Activated CD8-positive, alpha-beta memory T cell treated with anti-CD3 and anti-CD28 coated beads, Interleukin-2, amount 50 U/mL, for 48 hours (primary cell): ENCODE results near the gene TMEM259.
A peak's percentile ranks its signal among the peaks of the same experiment; 100 is the strongest.

ENCODE experiments used
- DNase-seq: peaks from one replicate; pipeline ENCODE4 v3.0.0-alpha.2; 2020

TMEM259 gene

DNA sequence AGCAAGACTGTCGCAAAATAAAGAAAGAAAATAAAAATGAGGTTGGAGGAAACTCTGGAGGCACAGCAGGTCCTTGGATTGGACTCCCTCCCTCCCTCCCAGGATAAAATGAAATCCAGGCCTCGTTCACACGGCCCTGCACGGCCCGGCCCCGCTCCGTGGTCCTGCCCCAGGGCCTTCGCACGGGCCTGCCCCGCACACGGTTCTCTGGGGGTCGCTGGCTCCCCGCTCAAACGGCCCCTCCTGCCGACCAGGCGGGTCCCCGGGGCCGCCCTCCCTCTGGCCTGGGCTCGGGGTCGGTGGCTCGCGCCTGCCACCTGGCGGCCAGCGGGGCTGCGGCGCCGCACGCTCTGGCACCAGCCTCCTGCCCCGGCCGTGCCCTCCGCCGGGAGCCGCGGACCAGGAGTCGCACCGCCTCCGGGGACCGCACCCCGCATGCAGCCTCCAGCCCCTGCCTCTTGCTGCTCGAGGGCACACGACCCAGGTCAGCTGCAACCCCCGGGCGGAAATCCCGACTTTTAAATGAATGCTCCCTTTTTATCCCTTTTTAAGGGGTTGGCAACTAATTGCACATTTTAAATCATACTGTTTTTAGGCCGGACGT, 38.3 kb downstream of the TMEM259 start:
- peak; percentile 94 for DNase-seq

DNA sequence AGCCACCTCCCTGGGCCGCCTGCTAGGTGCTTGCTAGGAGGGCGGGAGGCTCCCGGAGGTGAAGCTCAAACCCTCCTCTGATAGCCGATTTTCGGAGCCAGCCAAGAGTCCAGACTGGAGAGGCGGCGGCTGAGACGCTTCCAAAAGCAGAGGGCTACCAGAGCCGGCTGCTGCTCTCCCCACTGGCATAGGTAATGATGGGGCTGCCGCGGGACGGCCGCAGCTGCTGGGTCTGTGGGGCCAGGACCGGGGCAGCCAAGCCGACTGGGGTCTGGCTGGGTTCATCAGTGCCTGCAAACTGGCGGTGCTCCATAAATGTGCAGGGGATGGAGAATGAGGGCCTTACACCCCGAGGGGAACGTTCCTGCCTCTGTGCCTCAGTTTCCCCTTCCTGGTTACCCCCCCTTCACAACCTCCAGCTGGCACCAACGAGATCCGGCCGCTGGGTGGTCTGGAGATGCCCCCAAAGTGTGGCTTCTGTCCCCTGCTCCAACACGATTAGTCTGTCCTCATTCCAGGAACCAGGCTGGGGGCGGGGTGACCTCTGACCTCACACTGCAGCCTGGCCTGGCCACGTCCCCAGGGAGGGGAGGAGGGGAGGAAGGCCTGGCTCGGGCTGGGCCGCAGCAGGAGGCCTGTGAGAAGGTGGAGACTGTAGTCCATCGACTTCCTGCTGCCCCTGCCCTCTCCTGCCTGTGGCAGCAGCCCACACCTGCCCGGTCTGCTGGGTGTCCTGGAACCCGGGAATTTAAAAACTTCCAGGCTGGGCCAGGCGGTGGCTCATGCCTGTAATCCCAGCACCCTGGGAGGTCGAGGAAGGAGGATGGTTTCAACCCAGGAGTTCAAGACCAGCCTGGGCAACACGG, 40.6 kb downstream of the TMEM259 start:
- no peak for DNase-seq

DNA sequence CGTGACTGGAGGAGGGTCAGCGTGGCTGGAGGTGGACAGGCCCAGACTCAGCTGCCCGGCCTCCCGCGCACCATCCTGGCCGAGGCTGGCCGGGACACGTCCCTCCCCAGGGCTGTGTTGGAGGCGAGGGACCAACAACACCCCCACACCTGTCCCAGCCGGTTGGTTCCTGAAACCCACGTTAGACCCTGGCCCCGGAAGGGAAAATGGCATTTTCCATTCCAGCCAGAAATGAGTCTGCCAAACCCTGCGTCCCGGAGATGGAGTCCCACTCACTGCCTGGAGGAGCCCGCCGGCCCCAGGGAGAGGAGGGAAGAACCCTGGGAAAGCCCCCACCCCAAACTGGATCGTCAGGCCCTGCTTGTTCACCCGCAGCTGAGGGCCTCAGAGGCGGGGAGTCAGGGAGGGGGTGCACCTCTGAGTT, 41.6 kb downstream of the TMEM259 start:
- DNase-seq, result no peak

DNA sequence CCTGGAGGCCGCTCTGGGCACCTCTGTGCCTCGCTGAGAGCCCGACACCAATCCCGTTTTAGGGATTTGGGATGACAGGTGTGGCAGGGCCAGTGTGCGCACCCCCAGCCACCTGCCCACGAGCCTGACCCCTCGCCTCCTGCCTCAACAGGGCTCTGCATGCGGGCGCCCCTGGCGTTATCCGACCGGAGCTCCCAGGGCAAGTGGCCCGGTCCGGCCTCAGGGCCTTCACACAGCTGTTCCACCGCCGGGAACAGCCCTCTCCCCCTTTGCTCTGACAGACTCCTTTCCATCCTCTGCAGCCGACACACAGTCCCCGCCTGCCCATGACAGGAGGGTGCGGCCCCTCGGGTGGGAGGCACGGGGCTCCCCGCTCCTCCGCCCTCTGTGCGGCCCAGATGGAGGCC, 43.9 kb downstream of the TMEM259 start:
- no peak for DNase-seq

DNA sequence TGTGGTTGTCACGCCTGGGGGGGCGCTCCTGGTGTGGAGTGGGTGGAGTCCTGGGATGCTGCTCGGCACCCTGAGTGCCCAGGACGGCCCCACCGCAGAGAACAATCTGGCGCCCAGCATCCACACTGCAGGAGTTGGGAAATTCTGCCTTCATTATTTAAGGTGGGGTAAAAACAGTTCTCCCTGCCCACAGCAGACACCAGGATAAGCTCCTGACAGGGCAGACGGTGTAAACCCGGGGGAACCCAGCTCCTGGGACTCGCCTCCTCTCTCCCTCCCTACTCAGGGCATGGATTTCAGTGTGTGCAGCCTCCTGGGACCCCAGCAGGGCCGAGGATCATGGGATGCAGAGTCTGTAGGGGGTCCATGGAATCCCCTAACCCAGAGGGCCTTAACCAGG, 44.4 kb downstream of the TMEM259 start:
- DNase-seq, result no peak

DNA sequence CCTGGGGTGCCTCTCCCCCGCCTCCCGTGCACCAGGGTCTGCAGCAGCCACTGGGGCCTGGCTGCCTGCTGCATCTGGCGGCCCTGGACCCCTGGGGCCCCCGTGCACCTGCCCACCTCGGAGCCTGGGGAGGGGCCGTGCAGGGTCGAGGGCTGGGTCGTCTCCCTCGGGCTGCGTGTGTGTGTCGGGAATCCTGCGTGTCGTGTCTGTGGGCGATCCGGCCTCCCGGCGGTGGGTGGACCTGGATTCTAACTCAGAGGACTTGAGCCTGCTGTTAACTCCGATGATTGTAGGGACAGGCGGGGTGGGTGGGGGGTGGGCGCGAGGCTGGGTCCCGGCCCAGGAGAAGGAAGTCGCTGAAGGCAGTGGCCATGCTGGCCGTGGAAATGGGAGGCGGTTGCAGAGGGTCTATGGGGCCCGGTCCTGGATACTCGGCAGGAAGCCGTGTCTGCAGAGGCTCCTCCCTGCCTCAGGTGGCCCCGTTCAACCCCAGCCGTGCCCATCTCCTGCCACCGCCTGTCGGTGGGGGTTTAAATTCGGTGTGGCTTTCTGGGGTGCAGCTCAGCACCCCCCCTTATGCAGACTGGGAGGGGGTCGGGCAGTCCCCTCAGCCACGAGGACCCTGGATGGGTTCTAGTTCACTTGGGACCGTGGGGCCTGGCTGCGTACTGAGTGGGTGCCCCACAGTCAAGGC, 46.2 kb downstream of the TMEM259 start:
- no peak for DNase-seq

DNA sequence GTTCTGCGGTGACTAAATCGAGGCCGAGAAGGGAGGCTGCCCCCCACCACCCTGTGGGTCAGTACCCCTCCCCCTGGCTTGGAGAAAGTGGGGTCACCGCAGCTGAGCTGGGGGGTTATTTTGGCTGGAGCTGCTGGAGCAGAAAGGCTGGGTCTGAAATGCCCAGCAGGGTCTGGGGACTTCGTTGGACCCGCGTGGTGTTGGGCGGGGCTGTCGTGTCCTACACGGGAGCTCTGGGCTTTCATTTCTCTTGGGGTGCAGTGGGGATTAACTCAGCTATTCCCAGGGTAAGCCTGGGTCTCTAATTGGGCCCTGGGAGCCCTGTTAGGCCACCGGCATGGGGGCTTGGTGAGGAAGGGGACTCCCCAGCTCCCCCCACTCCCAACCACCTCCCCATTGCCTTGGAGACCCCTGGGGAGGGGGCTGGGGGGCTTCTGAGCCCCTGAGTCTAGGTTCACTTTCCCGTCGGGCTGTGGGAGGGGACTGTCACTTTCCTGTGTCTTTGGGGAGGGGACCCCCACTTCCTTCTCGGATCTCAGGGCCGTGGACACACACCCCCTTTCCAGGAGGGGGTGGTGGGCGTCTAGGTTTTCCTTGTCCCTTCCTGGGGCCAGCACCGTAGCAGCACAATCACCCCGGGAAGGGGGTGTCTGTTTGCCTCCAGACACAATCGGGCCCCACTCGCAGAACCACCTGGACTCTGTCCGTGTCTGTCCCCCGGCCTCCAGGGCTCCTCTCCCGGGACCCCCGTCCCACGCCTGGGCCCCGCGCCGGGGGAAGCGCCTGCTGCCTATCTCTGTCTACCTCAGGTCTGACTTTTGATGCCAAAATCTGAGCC, 47.0 kb downstream of the TMEM259 start:
- no peak for DNase-seq

DNA sequence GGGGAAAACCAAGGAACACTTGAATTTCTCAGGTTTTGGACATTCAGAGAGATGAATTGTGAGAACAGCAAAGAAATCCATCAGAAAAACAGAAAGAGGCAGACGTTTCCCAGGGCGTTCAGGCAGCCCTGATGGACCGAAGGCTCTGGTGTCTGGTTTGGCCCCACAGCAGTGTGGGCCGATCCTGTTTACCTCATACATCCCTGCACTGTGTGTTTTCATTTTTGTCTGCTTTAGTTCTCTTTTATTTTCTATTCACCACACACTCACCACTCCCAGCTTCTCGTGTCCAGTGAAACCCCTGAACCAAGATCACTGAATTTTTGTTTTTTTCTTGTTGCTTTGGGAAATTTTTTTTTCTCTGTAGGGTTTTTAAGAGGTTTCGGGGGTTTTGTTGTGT, 48.6 kb downstream of the TMEM259 start:
- DNase-seq, result no peak

DNA sequence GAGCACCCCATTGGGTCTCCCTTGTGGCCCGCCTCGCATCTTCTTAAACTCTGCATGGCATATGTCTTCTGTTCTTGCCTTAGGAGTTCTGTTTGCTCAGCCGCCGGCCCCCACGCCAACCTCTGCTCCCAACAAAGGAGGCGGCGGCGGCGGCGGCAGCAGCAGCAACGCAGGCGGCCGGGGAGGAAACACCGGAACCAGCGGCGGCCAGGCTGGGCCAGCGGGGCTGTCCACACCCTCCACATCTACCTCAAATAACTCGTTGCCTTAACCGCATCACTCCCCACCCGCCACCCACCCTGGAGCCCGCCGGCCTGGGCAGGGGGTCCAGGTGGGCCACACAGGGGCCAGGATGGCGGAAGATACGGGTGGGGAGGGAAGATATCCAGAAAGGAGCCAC, 49.1 kb downstream of the TMEM259 start:
- no peak for DNase-seq

DNA sequence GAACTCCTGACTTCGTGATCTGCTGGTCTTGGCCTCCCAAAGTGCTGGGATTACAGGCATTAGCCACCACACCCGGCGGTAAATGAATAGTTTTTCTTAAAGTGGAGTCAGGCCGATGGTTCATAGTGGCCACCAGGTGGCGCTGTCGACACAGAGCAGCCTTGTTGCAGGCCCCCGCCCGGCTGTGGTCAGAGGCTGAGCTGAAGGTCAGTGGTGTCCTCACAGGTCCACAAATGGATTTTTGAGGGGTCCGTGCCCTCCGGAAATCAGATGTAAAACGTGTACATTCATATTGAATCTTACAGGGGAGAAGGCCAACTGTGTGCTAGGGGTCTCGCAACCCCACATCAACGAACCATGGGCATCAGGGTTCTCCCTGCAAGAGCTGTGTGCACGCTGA, 50.2 kb downstream of the TMEM259 start:
- peak; percentile 68 for DNase-seq

DNA sequence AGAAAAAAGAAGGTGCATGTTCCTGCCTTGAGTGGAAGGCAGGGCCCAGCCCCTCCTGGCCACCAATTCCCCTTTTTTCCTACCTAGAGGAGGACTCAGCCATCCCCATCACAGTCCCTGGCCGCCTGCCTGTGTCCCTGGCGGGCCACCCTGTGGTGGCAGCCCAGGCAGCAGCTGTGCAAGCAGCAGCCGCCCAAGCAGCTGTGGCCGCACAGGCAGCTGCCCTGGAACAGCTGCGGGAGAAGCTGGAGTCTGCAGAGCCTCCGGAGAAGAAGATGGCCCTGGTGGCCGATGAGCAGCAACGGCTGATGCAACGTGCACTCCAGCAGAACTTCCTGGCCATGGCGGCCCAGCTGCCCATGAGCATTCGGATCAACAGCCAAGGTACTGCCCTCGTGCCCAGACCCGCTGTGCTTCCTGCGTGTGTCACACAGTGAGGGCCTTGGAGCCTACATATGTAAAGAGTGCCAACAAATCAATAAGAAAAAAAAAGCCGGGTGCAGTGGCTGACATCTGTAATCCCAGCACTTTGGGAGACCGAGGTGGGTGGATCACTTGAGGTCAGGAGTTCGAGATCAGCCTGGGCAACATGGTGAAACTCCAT, 54.3 kb downstream of the TMEM259 start:
- no peak for DNase-seq

DNA sequence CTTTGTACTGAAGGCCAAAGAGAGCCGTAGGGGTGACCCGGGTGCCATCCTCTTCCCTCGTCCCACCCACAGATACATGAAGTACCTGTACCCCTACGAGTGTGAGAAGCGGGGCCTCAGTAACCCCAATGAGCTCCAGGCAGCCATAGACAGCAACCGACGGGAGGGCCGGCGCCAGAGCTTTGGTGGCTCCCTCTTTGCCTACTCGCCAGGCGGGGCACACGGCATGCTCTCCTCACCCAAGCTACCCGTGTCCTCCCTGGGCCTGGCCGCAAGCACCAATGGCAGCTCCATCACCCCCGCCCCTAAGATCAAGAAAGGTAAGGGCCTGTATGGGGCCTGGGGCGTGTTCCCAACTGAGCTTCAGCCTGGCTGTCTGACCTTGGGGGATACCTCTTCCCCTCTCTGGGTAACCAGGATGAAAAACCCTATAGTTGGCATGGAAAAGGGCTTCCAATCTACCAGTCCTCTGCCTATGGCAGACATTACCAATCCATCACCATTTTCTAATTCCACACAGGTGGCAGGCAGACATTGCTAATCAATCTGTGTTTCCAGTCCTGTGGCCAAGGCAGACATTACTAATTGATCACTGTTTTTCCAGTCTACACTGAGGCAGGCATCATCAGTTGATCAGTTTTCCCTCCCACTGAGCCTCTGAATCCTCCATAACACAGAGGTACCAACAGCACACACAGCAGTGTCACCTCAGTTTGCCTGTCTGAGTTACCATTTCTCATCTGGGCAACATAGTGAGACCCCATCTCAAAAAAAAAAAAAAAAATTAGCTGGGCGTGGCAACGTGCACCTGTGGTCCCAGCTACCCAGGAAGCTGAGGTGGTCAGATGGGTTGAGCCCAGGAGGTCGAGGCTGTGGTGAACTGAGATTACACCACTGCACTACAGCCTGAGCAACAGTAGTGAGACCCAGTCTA, 55.9 kb downstream of the TMEM259 start:
- no peak for DNase-seq

DNA sequence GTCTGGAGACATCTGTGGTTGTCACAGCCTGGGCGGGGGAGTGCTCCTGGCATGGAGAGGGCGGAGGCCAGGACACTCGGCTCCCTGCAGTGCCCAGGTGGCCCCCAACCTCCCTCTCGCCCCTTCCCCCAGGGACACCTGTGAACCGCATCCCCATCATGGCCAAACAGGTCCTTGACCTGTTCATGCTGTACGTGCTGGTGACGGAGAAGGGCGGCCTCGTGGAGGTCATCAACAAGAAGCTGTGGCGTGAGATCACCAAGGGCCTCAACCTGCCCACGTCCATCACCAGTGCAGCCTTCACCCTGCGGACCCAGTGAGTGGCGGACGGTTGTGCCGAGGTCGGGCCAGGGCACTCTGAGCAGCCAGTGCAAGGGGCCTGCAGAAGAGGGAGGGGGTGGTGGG, 56.8 kb downstream of the TMEM259 start:
- no peak for DNase-seq

DNA sequence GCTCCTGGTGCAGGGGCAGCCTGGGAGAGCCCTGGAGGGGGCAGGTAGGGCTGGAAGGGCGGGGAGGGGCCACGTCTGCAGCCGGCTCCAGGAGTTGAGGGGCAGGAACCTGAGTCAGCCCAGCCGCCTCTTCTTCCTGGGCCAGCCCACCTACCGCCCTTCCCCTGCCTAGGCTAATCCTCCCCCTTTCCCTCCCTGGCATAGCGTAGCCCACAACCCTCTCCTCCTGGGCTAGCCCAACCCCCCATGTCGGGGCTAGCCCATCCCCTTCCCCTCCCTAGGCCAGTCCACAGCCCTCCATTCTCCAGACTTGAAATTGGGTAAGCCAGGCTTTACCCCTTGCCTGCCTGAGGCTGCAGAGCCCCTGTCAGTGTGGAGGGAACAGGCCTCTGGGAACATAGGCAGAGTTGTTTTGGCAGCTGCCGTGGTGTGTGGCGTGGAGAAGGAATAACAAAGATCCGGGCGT, 57.4 kb downstream of the TMEM259 start:
- DNase-seq, result no peak

DNA sequence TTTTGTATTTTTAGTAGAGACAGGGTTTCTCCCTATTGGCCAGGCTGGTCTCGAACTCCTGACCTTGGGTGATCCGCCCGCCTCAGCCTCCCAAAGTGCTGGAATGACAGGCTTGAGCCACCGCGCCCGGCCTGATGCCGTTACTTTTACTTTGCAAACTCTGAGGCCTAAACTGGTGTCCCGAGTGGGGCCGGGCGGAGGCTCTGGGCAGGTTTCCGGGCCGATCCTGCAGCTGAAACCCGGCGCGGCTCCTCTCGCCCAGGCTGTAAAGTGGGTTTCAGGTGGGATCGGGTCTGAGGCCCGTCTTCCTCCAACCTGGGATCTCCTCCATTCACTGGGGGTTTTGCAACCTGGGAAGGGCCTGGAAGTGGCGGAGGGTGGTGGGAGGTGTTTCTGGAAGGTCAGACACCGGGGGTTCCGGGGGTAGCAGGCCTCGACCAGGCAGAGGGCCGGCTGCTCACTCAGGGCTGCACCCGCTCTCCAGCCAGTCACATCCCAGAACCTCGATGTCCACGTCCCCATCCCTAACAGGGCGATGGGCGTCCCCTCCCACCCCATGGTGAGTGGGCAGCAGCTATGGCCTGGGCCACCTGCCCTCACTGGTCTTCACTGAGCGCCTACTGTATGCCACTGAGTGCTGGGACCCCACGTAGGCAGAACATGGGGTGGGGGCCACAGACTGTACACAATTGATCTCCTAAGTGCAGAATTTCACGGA, 58.1 kb downstream of the TMEM259 start:
- DNase-seq, result no peak

DNA sequence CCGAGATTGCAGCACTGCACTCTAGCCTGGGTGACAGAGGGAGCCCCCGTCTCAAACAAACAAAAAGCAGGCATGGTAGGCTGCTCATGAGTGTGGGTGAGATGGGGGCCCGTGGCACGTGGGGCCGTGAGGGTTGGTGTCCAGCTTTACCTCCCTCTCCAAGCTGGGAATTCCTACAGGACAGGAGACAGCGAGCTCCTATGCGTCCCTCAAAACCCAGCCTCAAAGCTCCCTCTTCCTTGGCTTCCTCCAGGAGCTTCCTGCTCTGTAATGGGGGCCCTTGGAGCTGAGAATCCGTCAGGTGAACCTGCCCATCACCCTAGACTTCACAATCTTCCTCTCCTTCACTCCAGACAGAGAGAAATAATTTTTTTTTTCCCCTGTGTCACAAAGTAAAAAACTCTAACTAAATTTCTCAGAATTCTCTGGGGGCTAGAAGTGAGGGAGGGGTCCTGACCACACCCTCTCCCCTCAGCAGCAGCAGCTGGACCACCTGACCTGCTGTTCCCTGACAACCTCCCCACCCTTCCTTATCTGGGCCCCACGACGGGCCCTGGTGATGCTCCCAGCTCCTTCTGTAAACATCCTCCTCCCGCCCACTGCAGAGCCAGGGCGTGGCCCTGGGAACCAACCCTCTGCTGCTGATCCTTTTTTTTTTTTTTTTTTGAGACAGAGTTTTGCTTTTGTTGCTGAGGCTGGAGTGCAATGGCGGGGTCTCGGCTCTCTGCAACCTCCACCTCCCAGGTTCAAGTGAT, 58.9 kb downstream of the TMEM259 start:
- DNase-seq, result no peak

DNA sequence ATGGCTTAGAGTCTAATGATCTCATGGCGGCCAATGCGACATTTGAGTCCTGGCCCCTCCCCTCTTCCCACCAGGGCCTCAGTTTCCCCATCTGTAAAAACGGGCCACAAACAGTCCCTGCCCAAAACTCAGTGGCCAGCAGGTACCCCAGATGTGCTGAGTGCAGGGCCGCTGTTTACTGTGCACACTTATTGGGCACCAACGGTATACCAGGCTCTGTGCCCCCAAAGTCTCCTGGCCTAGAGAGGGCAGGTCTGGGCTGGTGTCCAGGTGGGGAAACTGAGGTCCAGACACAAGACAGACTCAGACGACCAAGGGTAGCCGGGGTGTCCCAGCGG, 60.4 kb downstream of the TMEM259 start:
- no peak for DNase-seq

DNA sequence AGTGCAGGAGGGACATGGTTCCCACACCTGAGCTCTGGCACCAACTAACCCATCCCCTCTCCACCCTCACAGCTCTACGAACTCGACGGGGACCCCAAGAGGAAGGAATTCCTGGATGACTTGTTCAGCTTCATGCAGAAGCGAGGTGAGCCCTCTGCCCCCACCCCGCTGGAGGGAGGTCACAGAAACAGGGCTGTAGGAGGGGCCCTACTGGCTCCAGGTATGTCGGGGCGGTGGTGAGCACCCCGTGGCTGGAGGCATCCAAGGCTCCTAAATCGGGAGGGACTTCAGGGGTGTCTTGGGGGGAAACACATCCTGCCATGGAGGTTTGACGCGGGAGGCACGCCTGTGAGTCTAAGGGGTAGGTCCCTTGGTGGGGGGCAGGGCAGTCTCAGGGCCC, 60.9 kb downstream of the TMEM259 start:
- DNase-seq, result no peak
